MM.1S (cell line): ENCODE data around the gene ASZ1.

Experiments
- DNase-seq: peaks from one replicate; pipeline ENCODE4 v3.0.0-alpha.2; 2015
- H2AFZ ChIP-seq: fragments of 300-600 bp; sonication (generic); 2 replicates; pipeline ENCODE4 v1.6.0; 2016; ENCODE audit warnings: antibody characterized with exemption, low read length
- H3F3A ChIP-seq: fragments of 300-600 bp; sonication (generic); 2 replicates; pipeline ENCODE4 v1.6.1; 2016; ENCODE audit warnings: mild to moderate bottlenecking, antibody characterized with exemption, low read length, moderate library complexity, mixed read lengths; ENCODE audit not compliant: insufficient read depth
- H3K27ac ChIP-seq: fragments of 300-600 bp; sonication (generic); 2 replicates; pipeline ENCODE4 v1.5.1; 2016; ENCODE audit warnings: mild to moderate bottlenecking, low read length
- H3K27me3 ChIP-seq: fragments of 300-600 bp; sonication (generic); replicated peaks from 2 replicates; pipeline ENCODE4 v1.6.0; 2016; ENCODE audit warnings: low read length; ENCODE audit not compliant: insufficient read depth
- H3K36me3 ChIP-seq: fragments of 300-600 bp; sonication (generic); replicated peaks from 2 replicates; pipeline ENCODE4 v1.6.1; 2016; ENCODE audit warnings: mild to moderate bottlenecking, low read length, mixed read lengths; ENCODE audit not compliant: insufficient read depth
- H3K4me1 ChIP-seq: fragments of 300-600 bp; sonication (generic); 2 replicates; pipeline ENCODE4 v1.6.1; 2016; ENCODE audit warnings: low read length, mixed read lengths
- H3K4me2 ChIP-seq: fragments of 300-600 bp; sonication (generic); 2 replicates; pipeline ENCODE4 v1.6.0; 2016; ENCODE audit warnings: low read depth, low read length
- H3K4me3 ChIP-seq: fragments of 300-600 bp; sonication (generic); 2 replicates; pipeline ENCODE4 v1.5.1; 2016; ENCODE audit warnings: low read length, mixed read lengths
- H3K79me2 ChIP-seq: fragments of 300-600 bp; sonication (generic); 2 replicates; pipeline ENCODE4 v1.6.1; 2016; ENCODE audit warnings: mixed run types, low read length, mixed read lengths
- H3K9ac ChIP-seq: fragments of 300-600 bp; sonication (generic); 2 replicates; pipeline ENCODE4 v1.6.1; 2016; ENCODE audit warnings: low read length, mixed read lengths
- H3K9me2 ChIP-seq: fragments of 300-600 bp; sonication (generic); replicated peaks from 2 replicates; pipeline ENCODE4 v1.6.1; 2016; ENCODE audit warnings: mild to moderate bottlenecking, low read length, mixed read lengths; ENCODE audit not compliant: insufficient read depth
- H3K9me3 ChIP-seq: fragments of 300-600 bp; sonication (generic); replicated peaks from 2 replicates; pipeline ENCODE4 v1.6.1; 2016; ENCODE audit warnings: mild to moderate bottlenecking, low read length, mixed read lengths; ENCODE audit not compliant: insufficient read depth
- H4K20me1 ChIP-seq: fragments of 300-600 bp; sonication (generic); 2 replicates; pipeline ENCODE4 v1.6.1; 2016; ENCODE audit warnings: mild to moderate bottlenecking, low read length, moderate library complexity, mixed read lengths; ENCODE audit not compliant: insufficient read depth
- EZH2 ChIP-seq: fragments of 300-600 bp; sonication (generic); optimal IDR thresholded peaks from 2 replicates; pipeline ENCODE3; 2017; ENCODE audit warnings: low read depth, mild to moderate bottlenecking, antibody characterized with exemption, low read length, mixed read lengths
- EZH2phosphoT487 ChIP-seq: fragments of 300-600 bp; sonication (generic); IDR thresholded peaks from 2 replicates; pipeline ENCODE4 v1.6.1; 2018; ENCODE audit warnings: antibody characterized with exemption, low read length
- TF ChIP-seq, protein P1 (sequence below): fragments of 300-600 bp; sonication (generic); IDR thresholded peaks from 2 replicates; pipeline ENCODE4 v1.5.1; 2016; ENCODE audit warnings: antibody characterized with exemption, low read length, mixed read lengths

Gene ASZ1

DNA sequence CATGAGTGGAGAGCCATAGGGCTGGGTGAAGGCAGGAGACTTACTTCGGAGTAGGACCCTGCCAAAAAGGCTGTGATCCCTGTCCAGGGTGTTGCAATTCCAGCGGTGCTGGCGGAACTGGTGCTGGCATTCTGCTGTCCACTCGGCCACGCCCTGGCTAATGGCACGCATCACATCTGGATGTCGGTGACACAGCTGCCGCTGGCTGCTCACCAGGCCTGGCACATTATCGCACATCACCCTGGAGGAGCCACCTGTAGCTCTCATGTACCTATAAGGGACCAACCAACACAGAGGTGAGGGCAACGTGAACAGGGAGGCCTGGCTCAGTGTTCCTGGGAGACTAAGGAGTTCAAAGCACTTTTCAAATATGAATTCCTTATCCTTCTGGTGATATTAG is 106.8 kb downstream of the ASZ1 start:
- Histone ChIP-seq H3K27me3 (no peaks in the 10 kb centered on the region), H3K4me2 (no peak overlapping the region)
- TF ChIP-seq EZH2phosphoT487 (no peak), EZH2 (no peak)
- TF ChIP-seq, protein P1, sequence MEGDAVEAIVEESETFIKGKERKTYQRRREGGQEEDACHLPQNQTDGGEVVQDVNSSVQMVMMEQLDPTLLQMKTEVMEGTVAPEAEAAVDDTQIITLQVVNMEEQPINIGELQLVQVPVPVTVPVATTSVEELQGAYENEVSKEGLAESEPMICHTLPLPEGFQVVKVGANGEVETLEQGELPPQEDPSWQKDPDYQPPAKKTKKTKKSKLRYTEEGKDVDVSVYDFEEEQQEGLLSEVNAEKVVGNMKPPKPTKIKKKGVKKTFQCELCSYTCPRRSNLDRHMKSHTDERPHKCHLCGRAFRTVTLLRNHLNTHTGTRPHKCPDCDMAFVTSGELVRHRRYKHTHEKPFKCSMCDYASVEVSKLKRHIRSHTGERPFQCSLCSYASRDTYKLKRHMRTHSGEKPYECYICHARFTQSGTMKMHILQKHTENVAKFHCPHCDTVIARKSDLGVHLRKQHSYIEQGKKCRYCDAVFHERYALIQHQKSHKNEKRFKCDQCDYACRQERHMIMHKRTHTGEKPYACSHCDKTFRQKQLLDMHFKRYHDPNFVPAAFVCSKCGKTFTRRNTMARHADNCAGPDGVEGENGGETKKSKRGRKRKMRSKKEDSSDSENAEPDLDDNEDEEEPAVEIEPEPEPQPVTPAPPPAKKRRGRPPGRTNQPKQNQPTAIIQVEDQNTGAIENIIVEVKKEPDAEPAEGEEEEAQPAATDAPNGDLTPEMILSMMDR = no peak

DNA sequence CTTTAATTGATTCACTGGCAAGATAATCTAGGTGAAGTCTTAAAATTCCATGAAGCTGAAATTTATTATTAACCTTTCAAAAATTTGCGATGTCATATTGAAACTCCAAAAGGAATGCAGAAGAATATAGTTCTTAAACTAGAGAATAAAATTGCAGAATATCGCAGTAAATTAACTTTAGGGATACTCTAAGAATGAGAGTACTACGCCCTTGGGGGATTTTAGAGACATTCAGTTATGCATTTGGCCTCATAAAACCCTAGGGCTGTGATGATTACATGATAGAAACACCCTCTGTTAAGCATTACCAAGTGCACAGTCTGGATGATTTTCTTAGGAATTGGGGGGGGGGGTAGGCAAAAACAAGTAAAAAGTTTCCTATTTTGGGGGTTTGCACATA is 108.1 kb downstream of the ASZ1 start:
- Histone ChIP-seq H4K20me1 (no peaks in the 10 kb centered on the region), H3K4me3 (no peak overlapping the region), H3K36me3 (no peaks in the 10 kb centered on the region), H3K27me3 (no peaks in the 10 kb centered on the region), H3K79me2 (no peaks in the 10 kb centered on the region), H3K27ac (no peak overlapping the region), H3K9me2 (no peaks in the 10 kb centered on the region), H2AFZ (no peak overlapping the region), H3K9me3 (no peaks in the 10 kb centered on the region), H3K9ac (no peak overlapping the region), H3F3A (no peaks in the 10 kb centered on the region), H3K4me2 (no peak overlapping the region), H3K4me1 (no peaks in the 10 kb centered on the region)
- no peak for TF ChIP-seq EZH2phosphoT487
- DNase-seq = no peak

More for the DNA sequence above, 106.8 kb downstream of the ASZ1 start:
- no peak overlapping the region for H2AFZ ChIP-seq
- no peaks in the 10 kb centered on the region for H3K36me3 ChIP-seq
- no peaks in the 10 kb centered on the region for H3F3A ChIP-seq
- no peaks in the 10 kb centered on the region for H3K9me3 ChIP-seq
- no peaks in the 10 kb centered on the region for H3K9me2 ChIP-seq
- no peak overlapping the region for H3K4me3 ChIP-seq
- H3K27ac ChIP-seq = no peak overlapping the region
- H3K9ac ChIP-seq = no peak overlapping the region
- no peaks in the 10 kb centered on the region for H3K79me2 ChIP-seq
- H4K20me1 ChIP-seq = no peaks in the 10 kb centered on the region
- no peaks in the 10 kb centered on the region for H3K4me1 ChIP-seq
- no peak for DNase-seq

DNA sequence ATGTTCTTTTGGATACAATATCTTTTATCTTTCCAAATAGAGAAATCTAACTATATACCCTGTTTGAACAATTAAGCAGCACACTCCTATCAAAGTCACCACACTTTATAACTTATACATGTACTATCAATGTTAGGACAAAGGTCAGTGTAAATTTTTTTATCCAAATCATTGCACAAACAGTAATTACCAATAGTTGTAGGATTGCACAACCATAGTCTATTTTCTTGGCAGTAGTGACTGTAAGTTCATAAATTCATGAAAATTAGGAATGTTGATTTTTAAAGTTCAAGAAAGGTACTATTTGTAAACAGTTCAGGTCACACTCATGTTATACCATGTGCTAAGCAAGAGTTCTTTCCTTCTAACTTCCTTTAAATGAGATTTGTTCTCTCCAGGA is 113.7 kb downstream of the ASZ1 start:
- Histone ChIP-seq H2AFZ (no peak overlapping the region), H3K27me3 (no peaks in the 10 kb centered on the region), H3K9ac (no peak overlapping the region), H3K4me2 (no peak overlapping the region), H3K27ac (no peak overlapping the region), H4K20me1 (no peaks in the 10 kb centered on the region), H3K79me2 (no peaks in the 10 kb centered on the region), H3K4me1 (no peaks in the 10 kb centered on the region), H3F3A (no peaks in the 10 kb centered on the region), H3K4me3 (no peak overlapping the region), H3K9me2 (no peaks in the 10 kb centered on the region), H3K9me3 (no peaks in the 10 kb centered on the region), H3K36me3 (no peaks in the 10 kb centered on the region)
- no peak for DNase-seq
- TF ChIP-seq EZH2 = no peak
- TF ChIP-seq EZH2phosphoT487 = no peak
- TF ChIP-seq, protein P1 = no peak
